ACC112 (cell line): ENCODE data around the gene LENG8.

Experiments used
- H2AFZ ChIP-seq: fragments of 200-600 bp; sonication (generic); one replicate; pipeline ENCODE4 v1.6.0; 2017; ENCODE audit warnings: antibody characterized with exemption, low read length; ENCODE audit not compliant: unreplicated experiment
- H3K27ac ChIP-seq: fragments of 200-600 bp; sonication (generic); 2 replicates; pipeline ENCODE4 v1.5.1; 2014; ENCODE audit warnings: low read depth, mild to moderate bottlenecking, antibody characterized with exemption, low read length, moderate library complexity
- H3K27me3 ChIP-seq: fragments of 200-600 bp; sonication (generic); 2 replicates; pipeline ENCODE4 v1.6.1; 2014; ENCODE audit warnings: mild to moderate bottlenecking, antibody characterized with exemption, low read length, moderate library complexity, mixed read lengths; ENCODE audit not compliant: insufficient read depth
- H3K36me3 ChIP-seq: fragments of 200-600 bp; sonication (generic); 2 replicates; pipeline ENCODE4 v1.6.1; 2016; ENCODE audit warnings: mild to moderate bottlenecking, antibody characterized with exemption, low read length, moderate library complexity, mixed read lengths; ENCODE audit not compliant: insufficient read depth
- H3K4me1 ChIP-seq: fragments of 200-600 bp; sonication (generic); one replicate; pipeline ENCODE4 v1.6.1; 2016; ENCODE audit warnings: low read length, mixed read lengths; ENCODE audit not compliant: insufficient read depth, unreplicated experiment, control insufficient read depth
- H3K4me3 ChIP-seq: fragments of 200-600 bp; sonication (generic); 2 replicates; pipeline ENCODE4 v1.5.1; 2014; ENCODE audit warnings: mild to moderate bottlenecking, low read depth, low read length
- H3K79me2 ChIP-seq: fragments of 200-600 bp; sonication (generic); one replicate; pipeline ENCODE4 v1.6.0; 2016; ENCODE audit warnings: low read length; ENCODE audit not compliant: control insufficient read depth, unreplicated experiment, insufficient read depth

LENG8 gene

GRCh38 chr19:54470991-54471782, 22.2 kb downstream of the LENG8 start:
- Histone ChIP-seq H3K36me3 (no peaks in the 10 kb centered on the region), H3K27me3 (no peaks in the 10 kb centered on the region), H3K4me1 (peaks cover 5% of the 10 kb centered on the region), H3K4me3 (peak overlapping the region; percentile 72), H3K27ac (no peak overlapping the region), H2AFZ (peak overlapping the region; percentile 42), H3K79me2 (no peaks in the 10 kb centered on the region)

GRCh38 chr19:54473071-54473891, 24.3 kb downstream of the LENG8 start, which contains the start of gene CDC42EP5:
Gene CDC42EP5 (minus strand): TSS chr19:54473296. CDS start chr19:54465547, 7,749 bp downstream.
- Histone ChIP-seq H3K27ac (no peak within 1 kb of the TSS), H2AFZ (no peak within 1 kb of the TSS), H3K36me3 (no peaks in the 10 kb centered on the region), H3K4me1 (peaks cover 5% of the 10 kb centered on the region), H3K4me3 (peak within 1 kb of the TSS; percentile 80), H3K79me2 (no peaks in the 10 kb centered on the region), H3K27me3 (no peaks in the 10 kb centered on the region)

GRCh38 chr19:54473892-54474372, 24.9 kb downstream of the LENG8 start:
- Histone ChIP-seq H3K79me2 (no peaks in the 10 kb centered on the region), H3K4me3 (no peak overlapping the region), H3K27me3 (no peaks in the 10 kb centered on the region), H3K4me1 (peaks cover 5% of the 10 kb centered on the region), H2AFZ (no peak overlapping the region), H3K27ac (no peak overlapping the region), H3K36me3 (no peaks in the 10 kb centered on the region)

GRCh38 chr19:54475706-54476105, 26.7 kb downstream of the LENG8 start:
- Histone ChIP-seq H3K27me3 (no peaks in the 10 kb centered on the region), H3K4me3 (no peak overlapping the region), H3K27ac (no peak overlapping the region), H3K36me3 (no peaks in the 10 kb centered on the region), H3K79me2 (no peaks in the 10 kb centered on the region), H2AFZ (no peak overlapping the region), H3K4me1 (peaks cover 5% of the 10 kb centered on the region)

GRCh38 chr19:54477650-54478049, 28.7 kb downstream of the LENG8 start:
- H3K27me3 ChIP-seq = no peaks in the 10 kb centered on the region
- no peak overlapping the region for H3K27ac ChIP-seq
- H3K4me1 ChIP-seq = peaks cover 5% of the 10 kb centered on the region
- no peak overlapping the region for H2AFZ ChIP-seq
- no peaks in the 10 kb centered on the region for H3K36me3 ChIP-seq
- no peak overlapping the region for H3K4me3 ChIP-seq
- H3K79me2 ChIP-seq = no peaks in the 10 kb centered on the region

GRCh38 chr19:54478677-54479266, 29.8 kb downstream of the LENG8 start:
- Histone ChIP-seq H3K27me3 (no peaks in the 10 kb centered on the region), H2AFZ (no peak overlapping the region)

GRCh38 chr19:54480051-54480450, 31.1 kb downstream of the LENG8 start:
- Histone ChIP-seq H2AFZ (no peak overlapping the region), H3K4me1 (no peaks in the 10 kb centered on the region), H3K36me3 (no peaks in the 10 kb centered on the region), H3K79me2 (no peaks in the 10 kb centered on the region), H3K27me3 (no peaks in the 10 kb centered on the region), H3K4me3 (no peak overlapping the region), H3K27ac (no peak overlapping the region)

More at GRCh38 chr19:54478677-54479266, 29.8 kb downstream of the LENG8 start:
- H3K79me2 ChIP-seq = no peaks in the 10 kb centered on the region
- no peak overlapping the region for H3K27ac ChIP-seq
- no peaks in the 10 kb centered on the region for H3K36me3 ChIP-seq
- H3K4me3 ChIP-seq = no peak overlapping the region
- H3K4me1 ChIP-seq = peaks cover 1% of the 10 kb centered on the region

GRCh38 chr19:54481326-54481930, 32.4 kb downstream of the LENG8 start:
- no peak overlapping the region for H3K27ac ChIP-seq
- H3K36me3 ChIP-seq = no peaks in the 10 kb centered on the region
- no peaks in the 10 kb centered on the region for H3K27me3 ChIP-seq
- no peaks in the 10 kb centered on the region for H3K79me2 ChIP-seq
- no peak overlapping the region for H2AFZ ChIP-seq
- H3K4me1 ChIP-seq = no peaks in the 10 kb centered on the region
- H3K4me3 ChIP-seq = no peak overlapping the region

GRCh38 chr19:54482889-54483288, 33.9 kb downstream of the LENG8 start:
- Histone ChIP-seq H3K4me3 (no peak overlapping the region), H3K27me3 (no peaks in the 10 kb centered on the region), H3K27ac (no peak overlapping the region), H3K4me1 (no peaks in the 10 kb centered on the region), H3K36me3 (no peaks in the 10 kb centered on the region), H2AFZ (no peak overlapping the region), H3K79me2 (no peaks in the 10 kb centered on the region)

- Histone ChIP-seq H3K36me3 (no peaks in the 10 kb centered on the region), H3K27me3 (no peaks in the 10 kb centered on the region), H3K4me3 (no peak overlapping the region), H3K27ac (no peak overlapping the region), H3K79me2 (no peaks in the 10 kb centered on the region), H2AFZ (no peak overlapping the region), H3K4me1 (no peaks in the 10 kb centered on the region)
Measured at GRCh38 chr19:54484451-54484850, 35.5 kb downstream of the LENG8 start.
